OCI-LY7 (cell line): ENCODE measurements around the gene ZFAND5.

ENCODE experiments used
- EZH2phosphoT487 ChIP-seq: fragments of 200-600 bp; sonication (generic); IDR thresholded peaks from 2 replicates; pipeline ENCODE4 v1.6.1; 2018; ENCODE audit warnings: low read depth, borderline replicate concordance, mild to moderate bottlenecking, mixed run types, antibody characterized with exemption, low read length, moderate library complexity, mixed read lengths
- TF ChIP-seq, protein P1 (sequence below): fragments of 200-600 bp; sonication (generic); conservative IDR thresholded peaks from 2 replicates; pipeline ENCODE4 v1.5.1; 2014; ENCODE audit warnings: mild to moderate bottlenecking, antibody characterized with exemption, low read length, moderate library complexity, mixed read lengths

DNA sequence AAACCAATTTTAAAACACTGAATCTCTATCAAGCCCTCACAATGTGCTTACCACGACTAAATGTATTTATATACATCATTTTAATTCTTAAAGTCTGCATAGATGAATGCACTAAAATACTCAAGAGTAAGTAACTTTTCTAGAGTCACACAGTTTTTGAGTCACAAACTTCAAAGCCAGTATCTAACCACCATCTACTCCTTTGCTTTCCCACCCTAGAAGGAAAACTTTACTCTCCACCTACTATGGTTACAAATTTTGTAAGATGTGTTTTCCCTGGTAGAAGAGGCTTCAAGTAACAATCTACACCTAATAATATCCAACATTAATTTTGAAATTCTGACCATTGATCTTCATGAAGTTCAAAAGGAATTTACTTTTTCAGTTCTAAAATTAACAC, 18.7 kb downstream of the ZFAND5 start:
- TF ChIP-seq, protein P1, sequence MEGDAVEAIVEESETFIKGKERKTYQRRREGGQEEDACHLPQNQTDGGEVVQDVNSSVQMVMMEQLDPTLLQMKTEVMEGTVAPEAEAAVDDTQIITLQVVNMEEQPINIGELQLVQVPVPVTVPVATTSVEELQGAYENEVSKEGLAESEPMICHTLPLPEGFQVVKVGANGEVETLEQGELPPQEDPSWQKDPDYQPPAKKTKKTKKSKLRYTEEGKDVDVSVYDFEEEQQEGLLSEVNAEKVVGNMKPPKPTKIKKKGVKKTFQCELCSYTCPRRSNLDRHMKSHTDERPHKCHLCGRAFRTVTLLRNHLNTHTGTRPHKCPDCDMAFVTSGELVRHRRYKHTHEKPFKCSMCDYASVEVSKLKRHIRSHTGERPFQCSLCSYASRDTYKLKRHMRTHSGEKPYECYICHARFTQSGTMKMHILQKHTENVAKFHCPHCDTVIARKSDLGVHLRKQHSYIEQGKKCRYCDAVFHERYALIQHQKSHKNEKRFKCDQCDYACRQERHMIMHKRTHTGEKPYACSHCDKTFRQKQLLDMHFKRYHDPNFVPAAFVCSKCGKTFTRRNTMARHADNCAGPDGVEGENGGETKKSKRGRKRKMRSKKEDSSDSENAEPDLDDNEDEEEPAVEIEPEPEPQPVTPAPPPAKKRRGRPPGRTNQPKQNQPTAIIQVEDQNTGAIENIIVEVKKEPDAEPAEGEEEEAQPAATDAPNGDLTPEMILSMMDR = no peak
- TF ChIP-seq EZH2phosphoT487 = no peak
